Coronary artery (tissue), 2 donors: Measurements from ENCODE around the gene MITF.

Source experiments
- DNase-seq: peaks from one replicate; pipeline ENCODE4 v3.0.0-alpha.2; 2017; ENCODE audit warnings: low spot score
- H3K27ac ChIP-seq, 2 donors: fragments of 200-600 bp; sonication (generic); one replicate each; pipeline ENCODE4 v1.5.1; 2016 to 2019
- H3K4me3 ChIP-seq: fragments of 200-600 bp; sonication (generic); 2 replicates; pipeline ENCODE4 v1.5.1; 2016; ENCODE audit warnings: mild to moderate bottlenecking, moderate library complexity
- TF ChIP-seq, protein P1 (sequence below): fragments of 200-600 bp; sonication (generic); IDR thresholded peaks from one replicate; pipeline ENCODE4 v1.5.1; 2019; ENCODE audit warnings: antibody characterized with exemption

Gene MITF

DNA sequence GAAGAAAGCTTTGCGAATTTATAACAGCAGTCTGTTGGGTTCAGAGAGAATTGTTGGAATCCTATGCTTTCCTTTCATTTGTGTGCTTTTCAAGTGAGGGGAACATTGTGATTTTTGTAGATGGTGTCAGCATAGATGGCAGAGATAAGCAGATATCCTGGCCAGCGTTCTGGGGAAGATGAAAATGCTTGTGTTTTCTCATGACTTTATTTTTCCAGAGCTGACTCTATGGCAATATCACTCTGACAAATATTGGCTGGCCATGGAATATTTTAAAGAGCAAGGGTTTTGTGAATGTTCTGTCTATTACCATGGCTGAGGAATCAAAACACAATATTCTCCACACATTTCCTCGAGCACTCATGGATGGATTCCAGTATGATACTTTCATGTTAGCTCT lies 108.8 kb downstream of the MITF start:
- no peak overlapping the region for H3K4me3 ChIP-seq
- H3K27ac ChIP-seq = no peak overlapping the region
- TF ChIP-seq, protein P1, sequence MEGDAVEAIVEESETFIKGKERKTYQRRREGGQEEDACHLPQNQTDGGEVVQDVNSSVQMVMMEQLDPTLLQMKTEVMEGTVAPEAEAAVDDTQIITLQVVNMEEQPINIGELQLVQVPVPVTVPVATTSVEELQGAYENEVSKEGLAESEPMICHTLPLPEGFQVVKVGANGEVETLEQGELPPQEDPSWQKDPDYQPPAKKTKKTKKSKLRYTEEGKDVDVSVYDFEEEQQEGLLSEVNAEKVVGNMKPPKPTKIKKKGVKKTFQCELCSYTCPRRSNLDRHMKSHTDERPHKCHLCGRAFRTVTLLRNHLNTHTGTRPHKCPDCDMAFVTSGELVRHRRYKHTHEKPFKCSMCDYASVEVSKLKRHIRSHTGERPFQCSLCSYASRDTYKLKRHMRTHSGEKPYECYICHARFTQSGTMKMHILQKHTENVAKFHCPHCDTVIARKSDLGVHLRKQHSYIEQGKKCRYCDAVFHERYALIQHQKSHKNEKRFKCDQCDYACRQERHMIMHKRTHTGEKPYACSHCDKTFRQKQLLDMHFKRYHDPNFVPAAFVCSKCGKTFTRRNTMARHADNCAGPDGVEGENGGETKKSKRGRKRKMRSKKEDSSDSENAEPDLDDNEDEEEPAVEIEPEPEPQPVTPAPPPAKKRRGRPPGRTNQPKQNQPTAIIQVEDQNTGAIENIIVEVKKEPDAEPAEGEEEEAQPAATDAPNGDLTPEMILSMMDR = no peak
- no peak for DNase-seq

DNA sequence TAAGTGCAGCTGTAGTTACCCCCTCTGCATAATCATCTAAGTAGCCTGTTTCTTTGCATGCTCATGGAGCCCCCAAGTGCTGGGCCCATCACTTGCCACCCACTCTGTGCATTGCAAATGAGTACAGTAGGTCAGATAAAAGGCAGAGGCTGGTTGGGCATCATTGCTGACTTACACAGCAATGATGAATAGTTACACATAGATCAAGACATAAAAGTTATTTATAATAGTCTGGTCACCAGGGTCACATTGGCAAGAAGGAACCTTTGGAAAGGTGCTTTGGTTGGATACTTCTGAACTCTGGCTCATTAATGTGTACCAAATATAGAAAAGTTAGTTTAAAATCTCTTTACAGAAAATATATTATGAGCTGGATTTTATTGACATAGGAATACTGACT lies 111.6 kb downstream of the MITF start:
- Histone ChIP-seq H3K4me3 (no peak overlapping the region), H3K27ac (no peak overlapping the region)
- no peak for DNase-seq
- TF ChIP-seq, protein P1 = no peak

DNA sequence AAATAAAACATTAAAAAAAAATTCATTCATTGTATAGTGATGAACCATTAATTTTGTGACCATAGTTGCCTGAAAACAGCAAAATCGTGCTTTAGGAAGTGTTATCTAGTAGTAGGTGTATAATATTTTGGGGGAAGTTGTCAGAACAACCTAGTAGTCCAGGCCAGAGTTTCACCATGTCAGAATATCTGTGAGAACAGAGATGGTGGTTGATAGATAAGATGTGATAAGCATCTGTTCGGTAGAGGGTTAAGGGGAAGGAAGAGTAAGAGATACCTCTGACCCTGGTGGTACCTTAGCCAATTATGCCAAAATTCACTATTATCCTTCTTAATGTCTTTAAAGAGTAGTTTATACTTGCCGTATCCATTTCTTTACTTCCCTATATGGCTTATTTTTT lies 113.8 kb downstream of the MITF start:
- TF ChIP-seq, protein P1 = no peak
- no peak overlapping the region for H3K27ac ChIP-seq
- DNase-seq = no peak
- H3K4me3 ChIP-seq = no peak overlapping the region

DNA sequence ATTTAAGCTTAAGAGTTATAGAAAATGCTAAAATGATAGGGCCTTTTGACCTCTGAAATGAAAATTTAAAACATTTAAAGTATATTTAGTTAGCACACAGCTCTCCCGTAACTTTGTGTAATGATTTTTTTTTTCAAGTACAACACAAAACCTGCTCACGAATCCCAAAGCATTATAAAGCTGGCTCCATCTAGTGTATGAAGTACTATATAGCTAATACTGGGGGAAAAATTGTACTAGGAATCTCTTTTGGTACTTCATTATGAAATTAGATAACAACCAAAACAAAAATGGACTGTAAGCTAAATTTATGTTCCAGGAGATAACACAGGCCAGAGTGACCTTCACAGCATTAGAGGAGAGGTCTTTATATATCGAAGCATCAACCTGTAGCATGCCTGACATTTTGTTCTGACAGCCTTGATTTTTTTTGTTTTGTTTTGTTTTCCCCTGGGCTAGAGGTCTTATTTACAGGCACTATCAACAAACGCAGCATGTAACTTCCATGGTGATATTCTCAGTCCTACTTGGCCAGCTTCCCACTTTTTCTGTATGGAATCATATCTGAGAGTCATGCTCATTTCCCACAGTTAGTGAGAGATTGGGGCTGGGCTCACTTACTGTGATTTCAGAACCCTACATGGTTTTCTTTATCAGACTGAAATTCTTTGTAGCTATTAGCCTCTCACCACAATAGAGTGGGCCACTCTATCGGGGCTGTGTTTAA lies 116.3 kb downstream of the MITF start:
- TF ChIP-seq, protein P1 = no peak
- no peak for DNase-seq
- Histone ChIP-seq H3K4me3 (no peak overlapping the region), H3K27ac (no peak overlapping the region)

DNA sequence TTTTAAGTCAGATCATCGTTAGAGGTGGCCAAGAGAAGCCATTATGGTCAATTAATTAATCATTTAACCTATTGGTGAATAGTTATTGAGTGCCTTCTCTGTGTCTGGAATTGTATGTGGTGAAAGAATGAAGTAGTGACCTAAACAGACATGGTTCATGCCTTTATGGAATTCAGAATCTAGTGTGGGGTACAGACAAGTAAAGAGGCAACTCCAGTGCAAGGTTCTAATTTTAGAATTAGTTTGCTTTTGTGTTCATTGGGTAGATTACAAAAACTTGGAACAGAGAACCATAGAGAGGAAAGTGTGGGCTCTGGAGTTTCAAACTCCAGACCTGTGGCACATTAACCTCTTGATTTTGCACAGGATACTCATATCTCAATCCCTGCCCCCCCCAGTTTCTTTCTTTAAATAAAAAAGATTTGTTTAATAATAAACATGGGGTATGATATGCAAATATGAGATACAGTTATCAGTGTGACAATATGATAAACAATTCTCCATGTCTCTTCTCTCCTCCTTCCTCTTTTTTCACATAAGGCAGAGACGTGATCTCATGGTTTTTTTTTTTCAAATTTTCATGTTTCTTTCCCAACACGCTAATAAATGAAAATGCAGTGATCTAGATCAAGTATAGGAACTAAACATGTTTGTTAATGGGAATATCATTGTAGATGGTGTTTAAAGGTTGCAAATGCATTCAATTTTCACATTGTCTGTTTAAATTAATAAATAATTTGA lies 117.9 kb downstream of the MITF start:
- H3K27ac ChIP-seq = no peak overlapping the region
- no peak overlapping the region for H3K4me3 ChIP-seq
- DNase-seq = no peak
- TF ChIP-seq, protein P1 = no peak

DNA sequence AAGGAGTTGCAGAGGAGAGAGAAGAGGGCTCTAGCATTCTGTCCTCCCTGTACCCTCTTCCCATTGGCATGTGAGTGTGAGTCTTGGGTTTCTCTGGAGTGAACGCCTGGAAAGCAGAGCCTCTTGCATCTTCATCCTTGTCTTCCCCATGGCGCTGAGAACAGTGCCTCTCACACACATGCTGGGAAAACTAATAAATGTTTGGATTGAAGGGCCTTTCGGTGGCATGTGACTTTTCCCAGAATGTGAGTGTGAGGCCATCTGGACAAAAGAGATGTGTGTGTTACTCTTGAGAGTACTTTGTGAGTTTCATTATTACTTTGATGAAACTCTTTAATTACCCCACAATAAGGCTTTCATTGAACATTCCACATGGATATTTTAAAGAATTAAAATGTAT lies 122.3 kb downstream of the MITF start:
- no peak overlapping the region for H3K27ac ChIP-seq
- TF ChIP-seq, protein P1 = no peak
- H3K4me3 ChIP-seq = no peak overlapping the region
- DNase-seq = no peak

DNA sequence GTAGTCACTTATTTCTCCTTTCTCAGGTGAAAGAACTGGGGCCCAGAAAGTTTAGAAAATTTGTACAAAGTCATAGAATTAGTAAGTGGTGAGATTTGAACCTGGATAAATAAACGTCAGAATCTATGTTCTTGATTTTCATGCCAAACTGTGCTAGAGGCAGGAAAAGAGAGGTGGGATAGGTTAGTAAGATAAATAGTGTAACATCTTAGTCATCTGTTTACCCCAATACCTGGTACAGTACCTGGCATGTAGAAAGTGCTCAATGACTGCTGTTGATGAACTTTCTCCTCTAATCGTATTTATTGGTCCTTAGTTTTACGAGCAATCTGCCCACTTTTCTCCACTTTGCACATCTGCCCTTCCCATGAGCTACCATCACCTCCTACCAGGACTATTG lies 124.9 kb downstream of the MITF start:
- no peak for DNase-seq
- H3K4me3 ChIP-seq = no peak overlapping the region
- TF ChIP-seq, protein P1 = no peak
- H3K27ac ChIP-seq = no peak overlapping the region
